ENCODE data around the gene FMN1.

GRCh38 chr15:32825219-32825618, 369.3 kb downstream of the FMN1 start:
- TF ChIP-seq, protein P1, sequence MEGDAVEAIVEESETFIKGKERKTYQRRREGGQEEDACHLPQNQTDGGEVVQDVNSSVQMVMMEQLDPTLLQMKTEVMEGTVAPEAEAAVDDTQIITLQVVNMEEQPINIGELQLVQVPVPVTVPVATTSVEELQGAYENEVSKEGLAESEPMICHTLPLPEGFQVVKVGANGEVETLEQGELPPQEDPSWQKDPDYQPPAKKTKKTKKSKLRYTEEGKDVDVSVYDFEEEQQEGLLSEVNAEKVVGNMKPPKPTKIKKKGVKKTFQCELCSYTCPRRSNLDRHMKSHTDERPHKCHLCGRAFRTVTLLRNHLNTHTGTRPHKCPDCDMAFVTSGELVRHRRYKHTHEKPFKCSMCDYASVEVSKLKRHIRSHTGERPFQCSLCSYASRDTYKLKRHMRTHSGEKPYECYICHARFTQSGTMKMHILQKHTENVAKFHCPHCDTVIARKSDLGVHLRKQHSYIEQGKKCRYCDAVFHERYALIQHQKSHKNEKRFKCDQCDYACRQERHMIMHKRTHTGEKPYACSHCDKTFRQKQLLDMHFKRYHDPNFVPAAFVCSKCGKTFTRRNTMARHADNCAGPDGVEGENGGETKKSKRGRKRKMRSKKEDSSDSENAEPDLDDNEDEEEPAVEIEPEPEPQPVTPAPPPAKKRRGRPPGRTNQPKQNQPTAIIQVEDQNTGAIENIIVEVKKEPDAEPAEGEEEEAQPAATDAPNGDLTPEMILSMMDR (IDR thresholded peaks at IDR 0.05), result no peak
- peak; percentile 11 for TF ChIP-seq POLR2AphosphoS5 (IDR thresholded peaks at IDR 0.05)
